Measurements from ENCODE around the gene MCRIP2. TPM values are rescaled to one million over a fixed set of nuclear protein-coding genes. Genes with fewer than 3 reads are reported as not detected.

Gene MCRIP2
- total and polyA plus RNA-seq, 2 of the 8 experiments (the other 6 are each of a cell fraction or from before 2014, with no cell fraction given), result 45.4 to 75.5 TPM

- TF ChIP-seq CTCF (IDR thresholded peaks at IDR 0.05; ENCODE audit: control extremely low read depth in 1 of 3, insufficient read depth in 1 of 3, low read depth in 1 of 3, low read length in 3 of 3) (peak in 2 of 3 experiments; percentile 85 to 99; a peak in 3 of 4 replicates), CHD7 (IDR thresholded peaks at IDR 0.05; ENCODE audit: insufficient replicate concordance, low read length) (no peak)
Measured at GRCh38 chr16:667780-668518, 26.3 kb downstream of the MCRIP2 start, which contains the start of gene RHOT2 (continued).

Measured in H1 (cell line).